Upper lobe of right lung (tissue), 1 donor: Measurements from ENCODE around the gene SLC12A7. TPM values are rescaled to one million over a fixed set of nuclear protein-coding genes. Genes with fewer than 3 reads are reported as not detected.

ENCODE experiments used
- ATAC-seq: fragments of 200-7000 bp; cut with Tn5 transposase; one replicate; pipeline ENCODE4 v1.9.1; 2020; ENCODE audit warnings: mild to moderate bottlenecking, moderate library complexity
- DNase-seq: peaks from one replicate; pipeline ENCODE4 v3.0.0-alpha.2; 2020
- H3K27ac ChIP-seq: fragments of 200-600 bp; one replicate; pipeline ENCODE4 v1.8.0; 2022
- H3K27me3 ChIP-seq: fragments of 200-600 bp; one replicate; pipeline ENCODE4 v1.8.0; 2022; ENCODE audit warnings: mild to moderate bottlenecking
- H3K36me3 ChIP-seq: fragments of 200-600 bp; one replicate; pipeline ENCODE4 v1.8.0; 2022
- H3K4me1 ChIP-seq: fragments of 200-600 bp; one replicate; pipeline ENCODE4 v1.8.0; 2022
- H3K4me3 ChIP-seq: fragments of 200-600 bp; one replicate; pipeline ENCODE4 v1.8.0; 2022; ENCODE audit warnings: mild to moderate bottlenecking
- H3K9me3 ChIP-seq: fragments of 200-600 bp; one replicate; pipeline ENCODE4 v1.8.0; 2022
- CTCF ChIP-seq: fragments of 200-600 bp; IDR thresholded peaks from one replicate; pipeline ENCODE4 v1.8.0; 2022; ENCODE audit warnings: antibody characterized with exemption
- intact Hi-C: fragments of 100-400 bp; cut with DNase I; formaldehyde crosslinking; loops from one replicate; pipeline ENCODE4 v1.11.0; 2022
- total RNA-seq: library from RNA; stranded (reverse); fragmentation: NEBNext Ultra II Directional; extraction: Animal tissue kit (Norgen Biotek cat#: 25700); gene quantifications from one replicate; pipeline ENCODE4 v1.2.1, GENCODE V29; 2021
- donor health status: DM: no; HTN: yes; CAD: no; lungs with severe emphysema.

The SLC12A7 gene
- total RNA-seq, 1 donor from 2014 or later, result 49.6 TPM

- ATAC-seq, result no peak
- intact Hi-C loops, result no loop called here
- Histone ChIP-seq H3K4me1 (no peaks in the 10 kb centered on the region), H3K27ac (no peak overlapping the region), H3K36me3 (no peaks in the 10 kb centered on the region), H3K27me3 (peaks cover 29% of the 10 kb centered on the region), H3K9me3 (no peaks in the 10 kb centered on the region), H3K4me3 (no peak overlapping the region)
- no peak for TF ChIP-seq CTCF
- no peak for DNase-seq
These were observed 45.0 kb upstream of the SLC12A7 start for GRCh38 chr5:1156754-1157460.

GRCh38 chr5:1156033-1156753 lies 44.3 kb upstream of the SLC12A7 start:
- Histone ChIP-seq H3K9me3 (no peaks in the 10 kb centered on the region), H3K36me3 (no peaks in the 10 kb centered on the region), H3K4me1 (no peaks in the 10 kb centered on the region), H3K27me3 (peaks cover 29% of the 10 kb centered on the region), H3K27ac (no peak overlapping the region), H3K4me3 (no peak overlapping the region)
- ATAC-seq (no peak), DNase-seq (no peak)
- no peak for TF ChIP-seq CTCF
- intact Hi-C loops, result no loop called here

- Histone ChIP-seq H3K4me1 (no peaks in the 10 kb centered on the region), H3K9me3 (no peaks in the 10 kb centered on the region), H3K27ac (no peak overlapping the region), H3K36me3 (no peaks in the 10 kb centered on the region), H3K27me3 (peaks cover 29% of the 10 kb centered on the region), H3K4me3 (no peak overlapping the region)
- TF ChIP-seq CTCF, result no peak
- intact Hi-C loops, result no loop called here
- ATAC-seq (no peak), DNase-seq (no peak)
These were observed 43.5 kb upstream of the SLC12A7 start for GRCh38 chr5:1155191-1156032.

GRCh38 chr5:1153428-1153827 lies 41.6 kb upstream of the SLC12A7 start:
- Histone ChIP-seq H3K9me3 (no peaks in the 10 kb centered on the region), H3K4me1 (no peaks in the 10 kb centered on the region), H3K27ac (no peak overlapping the region), H3K4me3 (no peak overlapping the region), H3K27me3 (peaks cover 29% of the 10 kb centered on the region), H3K36me3 (no peaks in the 10 kb centered on the region)
- no peak for ATAC-seq
- TF ChIP-seq CTCF, result no peak
- intact Hi-C loops, result no loop called here
- DNase-seq, result no peak

GRCh38 chr5:1152771-1153282 lies 41.0 kb upstream of the SLC12A7 start:
- Histone ChIP-seq H3K4me3 (no peak overlapping the region), H3K27ac (no peak overlapping the region), H3K9me3 (no peaks in the 10 kb centered on the region), H3K4me1 (no peaks in the 10 kb centered on the region), H3K36me3 (no peaks in the 10 kb centered on the region), H3K27me3 (peaks cover 29% of the 10 kb centered on the region)
- intact Hi-C loops, result no loop called here
- TF ChIP-seq CTCF, result no peak
- DNase-seq (no peak), ATAC-seq (no peak)
